HG02973 (cell line): ENCODE measurements around the gene ANGEL2.
"Not testable (repeated sequence)": the region's sequence is repeated elsewhere in the genome, so short reads cannot be mapped to it uniquely, and the experiment has no call there.

ENCODE experiments used
- ATAC-seq: cut with Tn5 transposase; IDR thresholded peaks from one replicate; pipeline ENCODE4 v1.9.1; 2021; ENCODE audit warnings: moderate library complexity; ENCODE audit not compliant: unreplicated experiment

ANGEL2 gene

DNA sequence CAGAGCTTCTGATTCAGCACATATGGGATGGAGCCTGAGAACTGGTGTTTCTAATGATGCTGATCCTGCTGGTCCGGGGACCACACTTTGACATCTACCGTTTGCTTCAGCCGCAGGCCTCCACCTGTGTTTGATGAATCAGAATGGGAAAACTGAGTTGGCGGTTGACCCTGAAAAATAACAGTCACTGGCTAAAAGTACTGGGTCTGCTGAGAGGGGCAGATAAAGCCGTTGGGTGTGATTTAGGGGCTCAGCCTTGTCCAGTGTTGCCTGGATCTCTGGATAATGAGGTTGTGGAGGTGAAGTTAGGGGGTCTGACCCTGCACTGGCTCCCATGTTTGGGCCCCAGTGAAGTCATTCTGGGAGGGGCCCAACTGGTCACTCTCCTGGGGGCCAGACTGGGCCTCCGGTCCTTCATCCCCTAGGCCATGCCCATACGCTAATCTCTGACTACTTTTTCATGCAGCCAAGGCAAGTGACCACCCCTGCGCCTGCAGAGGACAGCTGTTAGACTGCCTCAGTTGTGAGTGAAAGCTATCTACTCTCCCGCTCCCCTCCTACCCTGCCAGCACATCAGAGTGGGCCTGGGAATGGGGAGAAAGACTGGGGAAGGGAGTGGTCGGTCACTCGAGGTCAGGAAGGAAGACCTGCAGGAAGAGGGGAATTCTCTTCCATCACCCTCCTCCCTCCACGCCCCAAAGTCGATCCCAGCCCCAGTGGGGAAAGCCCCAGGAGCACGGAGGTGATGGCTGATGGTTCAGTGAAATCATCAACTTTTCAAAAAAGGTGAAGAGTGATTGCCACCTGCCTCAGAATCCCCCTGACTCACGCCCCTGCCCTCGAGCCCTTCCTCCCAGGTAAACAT lies 37.7 kb downstream of the ANGEL2 start:
- peak; percentile 37 for ATAC-seq

DNA sequence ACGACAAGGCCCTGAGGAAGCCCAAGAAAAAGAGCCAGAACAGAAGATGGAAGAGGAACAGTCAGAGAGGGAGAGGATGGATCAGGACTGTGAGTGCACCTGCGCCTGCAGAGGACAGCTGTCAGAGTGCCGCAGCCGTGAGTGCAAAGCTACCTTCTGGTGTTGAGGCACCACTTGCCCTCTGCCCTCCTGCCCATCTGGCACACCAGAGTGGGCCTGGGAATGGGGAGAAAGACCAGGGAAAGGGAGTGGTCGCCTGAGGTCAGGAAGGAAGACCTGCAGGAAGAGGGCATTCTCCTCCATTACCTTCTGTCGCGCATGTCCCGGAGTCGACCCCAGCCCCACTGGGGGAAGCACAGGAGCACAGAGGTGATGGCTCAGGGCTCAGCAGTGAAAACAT lies 39.1 kb downstream of the ANGEL2 start:
- ATAC-seq: no peak

DNA sequence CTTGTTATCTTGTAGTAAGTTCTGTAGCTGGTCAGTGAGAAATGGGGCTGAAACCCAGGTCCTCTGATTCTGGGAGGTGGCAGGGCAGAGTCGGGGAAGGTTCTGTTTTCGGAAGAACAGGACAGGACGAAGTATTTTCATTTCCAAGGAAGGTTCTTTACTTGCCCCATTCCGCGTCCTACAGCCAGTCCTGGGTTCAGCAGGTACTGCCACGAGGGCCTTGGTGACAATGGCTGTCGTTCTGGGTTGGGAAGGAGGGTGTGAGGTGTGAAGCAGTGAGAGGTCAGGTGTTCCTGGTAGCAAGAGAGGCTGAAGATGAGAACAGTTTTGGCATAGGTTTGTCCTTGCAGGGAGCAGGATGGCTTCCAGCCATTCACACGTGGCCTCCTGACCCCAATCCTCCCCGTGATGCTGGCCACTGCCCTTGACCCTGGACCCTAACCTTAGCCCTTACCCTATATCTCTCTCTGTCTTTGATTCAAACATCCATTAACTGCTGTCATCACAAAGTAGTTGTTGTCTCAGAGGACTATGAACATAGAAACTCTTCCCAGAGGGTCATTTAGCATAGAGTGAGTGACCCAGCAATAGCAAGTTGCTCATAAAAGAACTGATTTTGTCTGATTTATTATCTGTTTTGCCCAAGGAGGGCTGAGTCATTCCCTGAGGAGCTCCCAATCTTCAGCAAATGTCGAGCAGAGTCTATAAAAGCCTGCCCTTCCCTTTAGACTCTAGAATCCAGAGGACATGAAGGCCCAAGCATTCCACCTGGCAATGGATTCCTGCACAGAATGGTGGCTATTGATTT lies 40.4 kb downstream of the ANGEL2 start:
- ATAC-seq: no peak

DNA sequence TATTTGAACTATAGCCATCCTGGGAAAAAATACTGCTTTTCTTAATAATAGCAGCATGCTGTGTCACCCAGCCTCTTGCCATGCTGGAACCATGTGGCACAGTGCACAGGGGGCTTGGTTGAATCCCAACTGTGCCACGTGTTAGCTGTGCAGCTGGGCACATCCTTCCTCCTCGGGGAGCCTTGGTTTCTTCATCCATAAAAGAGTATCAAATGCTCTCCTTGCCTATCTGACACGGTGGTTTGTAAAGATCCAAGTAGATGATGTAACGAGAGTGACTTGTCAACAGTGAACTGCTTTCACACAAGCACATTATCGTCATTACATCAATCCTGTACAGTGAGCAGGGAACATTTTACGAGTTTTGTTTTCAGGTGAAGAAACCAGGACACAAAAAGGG lies 41.0 kb downstream of the ANGEL2 start:
- ATAC-seq: no peak

DNA sequence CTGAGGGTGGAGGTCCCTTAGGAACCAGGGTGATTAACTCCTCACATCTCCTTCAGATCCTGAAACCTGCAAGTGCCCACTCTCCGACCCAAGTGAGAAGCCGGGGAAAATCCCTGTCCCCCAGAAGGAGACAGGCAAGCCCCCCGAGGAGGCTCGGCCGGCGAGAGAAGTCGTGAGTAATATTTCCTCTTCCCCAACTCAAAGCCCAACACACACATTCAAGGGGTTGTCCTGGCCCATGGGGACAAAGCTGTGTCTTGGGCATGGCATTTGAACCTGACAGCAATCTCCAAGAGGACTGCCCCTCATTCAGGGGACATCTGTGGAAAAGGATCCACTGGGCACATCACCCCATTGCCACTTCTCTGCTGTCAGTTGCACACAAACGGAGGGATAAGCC lies 41.8 kb downstream of the ANGEL2 start:
- ATAC-seq: no peak

DNA sequence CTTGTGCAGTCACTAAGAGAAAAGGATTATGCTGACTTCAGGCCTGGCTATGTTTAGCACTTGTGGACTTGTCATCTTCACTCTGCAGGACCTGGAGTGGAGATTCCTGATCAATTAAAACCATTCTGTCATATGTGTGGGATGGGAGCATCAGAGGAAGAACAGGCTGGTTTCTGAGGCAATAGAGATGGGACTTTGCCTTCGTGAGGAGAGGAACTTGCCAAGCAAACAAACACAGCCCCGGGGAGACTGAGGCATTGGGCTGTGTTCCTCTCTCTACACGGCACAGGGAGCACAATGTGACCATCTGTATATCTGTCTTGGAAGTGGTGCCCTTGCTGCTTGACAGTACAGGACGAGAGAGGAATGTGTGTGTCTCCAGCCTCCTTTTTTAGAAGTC lies 42.2 kb downstream of the ANGEL2 start:
- no peak for ATAC-seq

DNA sequence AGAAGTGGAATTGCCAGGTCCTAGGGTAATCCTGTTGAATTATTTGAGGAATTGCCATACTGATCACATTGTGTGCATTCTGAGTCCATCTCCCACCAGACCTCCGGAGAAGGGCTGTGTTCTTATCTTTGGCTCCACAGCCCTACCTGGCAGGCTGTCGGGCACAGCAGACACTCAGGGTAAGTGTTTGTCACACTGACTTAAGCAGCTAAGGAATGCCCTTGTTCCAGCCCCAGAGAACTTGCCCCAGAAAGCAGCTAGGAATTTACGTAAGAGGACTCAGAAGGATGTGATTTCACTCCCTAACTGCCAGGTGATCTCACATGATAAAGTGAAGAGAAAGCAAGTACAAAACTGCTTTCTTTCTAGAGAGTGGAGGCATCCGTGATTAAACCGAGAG lies 44.4 kb downstream of the ANGEL2 start:
- ATAC-seq: no peak

DNA sequence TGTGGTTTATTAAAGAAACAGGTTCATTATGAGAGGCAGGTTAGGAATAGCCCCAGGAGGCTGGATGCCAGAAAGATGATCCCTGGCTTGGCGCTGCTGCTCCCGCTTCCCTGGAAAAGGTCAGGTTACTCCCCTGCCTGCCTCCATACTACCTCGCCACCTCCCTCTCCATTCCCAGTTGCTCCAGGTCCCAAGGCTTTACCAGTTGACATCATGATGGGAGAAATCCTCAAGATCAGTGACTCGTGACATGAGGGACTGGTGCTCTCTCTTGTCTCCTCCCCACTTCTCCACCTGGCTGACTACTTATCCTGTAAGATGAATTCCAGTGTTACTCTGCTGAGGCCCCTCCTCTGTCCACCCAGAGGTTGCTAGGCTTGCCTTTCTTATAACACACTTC lies 45.6 kb downstream of the ANGEL2 start:
- no peak for ATAC-seq

DNA sequence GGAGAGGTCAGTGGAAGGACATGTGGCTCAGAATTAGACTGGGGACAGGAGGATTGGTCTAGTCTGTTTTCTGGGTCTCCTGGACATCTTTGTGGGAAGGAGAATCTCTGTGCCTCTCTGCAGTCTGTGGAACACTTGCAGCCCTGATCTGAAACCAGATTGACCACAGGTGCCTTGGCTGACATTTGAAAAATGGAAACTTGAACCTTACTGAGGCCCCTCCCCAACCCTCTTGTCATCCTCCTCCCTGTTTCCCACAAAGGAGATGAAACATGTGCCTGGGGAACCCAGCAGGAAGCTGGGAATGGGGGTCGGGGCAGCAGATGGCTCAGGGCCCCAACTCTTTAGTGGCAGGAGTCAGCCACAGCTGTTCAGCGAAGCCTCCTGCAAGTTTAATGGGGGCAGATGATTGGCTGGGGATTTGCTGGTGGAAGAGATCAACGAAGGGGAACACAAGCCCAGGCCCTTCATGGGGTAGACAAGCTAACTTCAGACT lies 47.3 kb downstream of the ANGEL2 start:
- ATAC-seq: no peak

DNA sequence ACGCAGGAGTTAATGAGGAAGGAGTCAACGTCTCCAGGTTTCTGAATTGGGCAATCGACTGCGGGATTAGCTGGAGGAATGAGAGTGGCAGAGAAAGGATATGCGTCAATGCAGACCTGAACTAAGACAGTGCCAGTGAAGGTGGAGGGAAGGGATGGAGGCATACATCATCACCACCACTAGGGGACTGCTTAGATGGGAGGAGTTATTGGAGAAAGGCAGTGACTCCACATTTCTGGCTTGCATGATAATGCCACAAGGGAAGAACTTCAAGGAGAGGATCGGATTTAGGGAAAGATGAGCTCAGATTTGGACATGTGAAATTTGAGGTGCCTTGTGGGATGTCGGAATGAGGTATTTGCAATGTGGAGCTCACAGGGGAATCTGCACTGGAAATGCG lies 47.9 kb downstream of the ANGEL2 start:
- ATAC-seq: no peak

DNA sequence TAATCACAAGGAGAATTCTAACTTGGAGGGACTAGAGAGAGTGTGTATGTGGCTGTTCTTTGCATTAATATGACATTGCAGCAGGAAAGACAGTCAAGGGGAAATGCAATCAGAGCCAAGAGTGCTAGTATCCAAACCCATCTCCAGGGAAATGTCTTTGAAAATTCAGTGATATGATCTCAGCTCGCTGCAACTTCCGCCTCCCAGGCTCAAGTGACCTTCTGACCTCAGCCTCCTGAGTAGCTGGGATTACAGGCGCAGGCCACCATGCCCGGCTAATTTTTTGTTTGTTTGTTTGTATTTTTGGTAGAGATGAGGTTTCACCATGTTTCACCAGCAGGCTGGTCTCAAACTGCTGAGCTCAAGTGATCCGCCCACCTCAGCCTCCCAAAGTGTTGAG lies 49.1 kb downstream of the ANGEL2 start:
- no peak for ATAC-seq

DNA sequence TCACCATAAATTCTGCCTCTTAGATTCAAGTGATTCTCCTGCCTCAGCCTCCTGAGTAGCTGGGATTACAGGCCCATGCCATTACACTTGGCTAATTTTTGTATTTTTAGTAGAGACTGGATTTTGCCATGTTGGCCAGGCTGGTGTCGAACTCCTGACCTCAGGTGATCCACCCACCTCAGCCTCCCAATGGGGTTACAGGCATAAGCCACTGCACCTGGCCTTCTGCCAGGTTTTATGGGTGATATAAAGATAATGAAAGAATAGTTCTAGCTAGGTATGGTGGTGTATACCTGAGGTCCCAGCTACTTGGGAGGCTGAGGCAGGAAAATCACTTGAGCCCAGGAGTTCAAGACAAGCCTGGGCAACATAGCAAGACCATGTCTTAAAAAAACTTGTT lies 50.7 kb downstream of the ANGEL2 start:
- not testable (repeated sequence) for ATAC-seq

DNA sequence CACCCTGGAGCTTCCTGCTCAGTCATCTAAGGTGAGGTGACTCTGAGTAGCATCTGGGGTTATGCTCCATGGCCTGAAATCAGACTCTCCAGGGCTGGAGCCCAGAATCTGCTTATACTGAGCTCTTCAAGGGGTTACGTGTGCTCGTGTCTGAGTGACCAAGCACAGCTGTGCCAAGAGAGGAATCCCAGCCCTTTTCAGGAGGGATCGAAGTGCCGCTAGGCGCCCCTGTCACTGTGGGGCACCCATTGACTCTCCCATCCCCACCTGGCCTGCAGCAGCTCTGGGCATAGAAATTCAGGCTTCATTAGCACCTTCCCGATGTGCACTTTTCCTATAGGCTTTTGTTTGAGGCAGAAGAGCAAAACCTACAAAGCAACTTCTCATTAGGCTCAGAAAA lies 51.6 kb downstream of the ANGEL2 start:
- ATAC-seq: no peak

DNA sequence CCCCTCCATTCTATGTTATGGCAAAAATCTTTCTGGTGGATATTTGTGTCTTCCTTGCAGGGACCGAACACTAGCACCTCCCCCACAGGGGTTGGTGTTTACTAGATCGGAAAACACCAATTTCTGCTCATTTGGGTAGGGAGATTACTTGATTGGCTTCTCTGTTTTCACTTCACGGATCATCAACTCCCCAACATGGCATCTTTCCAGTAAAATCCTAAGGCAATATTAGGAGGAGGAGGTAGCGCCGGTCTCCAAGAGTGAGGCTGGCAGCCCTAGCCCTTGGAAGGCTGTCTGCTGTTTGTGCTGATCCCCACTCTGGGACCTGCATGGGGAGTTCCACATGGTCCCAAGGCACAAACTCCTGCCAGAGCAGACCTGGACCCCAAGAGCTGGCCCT lies 53.2 kb downstream of the ANGEL2 start:
- no peak for ATAC-seq

DNA sequence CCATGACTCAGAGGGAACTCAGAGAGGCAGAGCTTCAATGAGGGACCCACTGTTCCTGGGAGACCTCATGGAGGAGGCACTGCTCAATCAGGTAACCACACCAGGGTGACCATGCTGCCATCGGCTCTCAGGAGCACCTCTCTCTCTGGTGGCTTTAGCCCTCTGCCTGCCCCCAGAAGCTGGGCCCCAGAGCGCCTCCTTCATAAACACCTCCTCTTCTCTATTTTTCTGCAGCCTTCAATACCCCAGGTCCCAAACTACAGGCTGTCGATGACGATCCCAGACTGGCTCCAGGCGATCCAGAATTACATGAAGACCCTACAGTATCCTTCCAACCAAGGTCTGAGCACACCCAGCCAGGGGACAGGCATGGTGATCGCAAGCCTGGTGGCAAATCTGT lies 54.7 kb downstream of the ANGEL2 start:
- no peak for ATAC-seq

DNA sequence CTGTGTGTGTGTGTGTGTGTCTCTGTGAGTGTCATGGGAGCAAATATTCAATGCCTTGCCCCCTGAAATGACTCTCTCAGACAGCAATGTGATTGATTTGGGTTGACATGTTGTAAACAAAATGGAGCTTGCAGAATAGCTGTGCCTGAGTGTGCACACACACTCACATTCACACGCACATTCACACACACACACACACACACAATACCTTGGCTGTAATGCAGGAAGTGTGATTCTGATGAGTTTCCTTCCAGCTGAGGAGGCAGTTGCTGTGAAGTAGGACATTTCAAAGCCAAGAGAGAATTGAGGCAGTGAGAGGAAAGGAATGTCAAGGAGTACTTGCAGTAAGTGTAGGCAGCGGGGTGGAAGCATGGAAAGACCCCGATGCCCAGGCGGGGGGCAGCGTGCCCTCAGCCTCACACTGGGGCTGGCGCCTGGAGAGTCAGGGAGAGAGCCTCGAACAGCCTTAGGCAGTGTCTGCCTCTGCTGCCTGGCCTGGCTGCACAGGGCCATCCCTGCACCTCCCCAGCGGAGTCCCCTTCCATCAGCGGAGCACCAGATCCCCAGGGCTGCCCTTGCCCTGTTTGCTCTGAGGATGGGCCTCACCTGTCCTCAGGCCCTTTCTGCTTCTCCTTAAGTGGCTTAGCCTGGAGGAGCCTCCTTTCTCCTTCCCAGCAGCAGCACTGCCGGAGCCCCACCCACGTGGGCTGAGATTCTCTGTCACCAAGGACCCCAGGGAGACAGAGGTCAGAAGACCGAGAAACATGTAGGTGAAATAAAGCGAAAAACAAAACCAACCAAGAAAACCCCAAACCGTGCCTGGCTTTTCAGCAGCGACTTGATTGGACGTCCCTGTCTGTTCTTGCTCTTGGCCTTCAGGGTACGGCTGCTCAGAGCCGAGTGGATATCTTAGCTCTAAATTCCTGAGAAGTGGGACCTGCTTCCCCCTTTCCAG lies 56.1 kb downstream of the ANGEL2 start:
- ATAC-seq: peak; percentile 82

DNA sequence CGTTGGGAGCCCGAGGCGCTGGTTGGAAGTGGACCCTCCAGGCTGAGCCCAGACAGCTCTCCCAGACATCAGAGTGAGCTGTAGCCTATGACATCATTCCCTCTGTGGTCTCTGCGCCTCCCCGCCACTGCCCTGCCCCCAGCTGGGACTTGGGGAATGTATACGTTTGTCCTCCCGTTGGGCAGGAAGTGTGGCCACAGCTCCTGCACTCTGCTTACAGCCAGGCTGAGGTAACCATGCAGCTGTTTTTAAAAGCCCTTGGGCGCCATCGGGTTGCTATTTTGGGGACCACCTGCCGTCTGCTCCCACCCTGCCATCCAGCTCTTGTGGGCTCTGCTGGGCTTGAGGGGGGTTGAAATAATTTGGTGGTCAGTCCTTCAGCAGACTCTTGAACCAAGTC lies 57.5 kb downstream of the ANGEL2 start:
- ATAC-seq: no peak

DNA sequence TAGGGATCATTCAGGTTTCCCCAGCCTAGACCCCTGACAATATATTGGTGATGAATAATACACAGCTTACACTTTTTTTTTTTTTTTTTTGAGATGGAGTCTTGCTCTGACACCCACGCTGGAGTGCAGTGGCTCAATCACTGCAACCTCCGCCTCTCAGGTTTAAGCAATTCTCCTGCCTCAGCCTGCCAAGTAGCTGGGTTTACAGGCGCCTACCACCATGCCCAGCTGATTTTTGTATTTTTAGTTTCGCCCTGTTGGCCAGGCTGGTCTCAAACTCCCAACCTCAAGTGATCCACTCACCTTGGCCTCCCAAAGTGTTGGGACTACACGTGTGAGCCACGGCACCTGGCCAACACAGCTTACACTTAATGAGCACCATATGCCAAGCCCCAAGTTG lies 58.1 kb downstream of the ANGEL2 start:
- ATAC-seq: no peak

DNA sequence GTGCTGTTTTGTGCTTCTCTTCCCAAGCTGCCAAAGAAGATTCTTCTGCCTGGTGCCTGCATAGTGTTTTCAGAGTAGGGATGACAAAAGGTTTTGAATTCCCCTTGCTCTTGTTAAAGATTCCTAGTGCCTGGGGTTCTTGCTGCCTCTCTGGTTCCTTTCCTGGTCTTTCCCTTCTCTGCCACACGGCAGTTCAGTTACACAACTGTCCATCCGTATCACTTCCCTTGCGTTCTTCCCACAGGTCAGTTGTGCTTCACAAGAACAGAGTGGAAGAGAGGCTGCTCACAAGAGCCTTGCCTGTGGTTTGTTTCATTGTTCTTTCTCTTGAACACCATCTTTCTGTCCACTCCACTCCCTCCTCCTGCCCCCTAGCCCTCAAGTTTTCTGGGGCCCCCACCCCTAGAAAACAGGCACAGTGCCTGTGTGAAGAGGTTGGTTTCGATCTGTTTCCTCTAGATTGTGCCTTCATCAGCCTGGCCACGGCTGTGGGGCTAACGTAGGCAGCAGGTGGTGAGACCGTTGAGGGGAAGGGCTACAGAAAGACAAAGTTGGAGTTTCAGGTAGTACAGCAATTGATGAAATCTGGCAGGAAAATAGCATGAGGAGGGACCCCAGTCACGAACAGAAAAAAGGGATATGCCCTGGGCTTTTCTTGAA lies 59.6 kb downstream of the ANGEL2 start:
- no peak for ATAC-seq

DNA sequence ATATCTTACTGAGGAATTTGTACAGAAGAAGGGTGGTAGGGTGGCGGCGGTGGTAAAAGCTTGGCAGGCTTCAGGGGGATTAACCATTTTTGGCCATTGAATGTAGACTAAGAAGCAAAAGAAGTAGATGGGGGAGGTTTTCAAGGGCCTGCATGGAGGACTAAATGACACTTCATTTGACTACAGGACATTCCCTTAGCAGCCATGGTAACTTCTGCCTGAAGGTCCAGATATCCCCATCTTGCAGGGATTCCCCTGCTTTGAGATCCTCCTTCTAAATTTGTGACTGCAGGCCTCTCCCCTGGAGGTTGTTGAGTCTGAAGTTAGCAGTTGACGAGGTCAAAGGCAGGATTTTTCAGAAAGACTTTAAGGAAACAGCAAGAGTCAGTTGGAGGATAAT lies 60.6 kb downstream of the ANGEL2 start:
- no peak for ATAC-seq
